Measurements from ENCODE around the gene C3orf52. TPM values are rescaled to one million over a fixed set of nuclear protein-coding genes. Genes with fewer than 3 reads are reported as not detected.
"Not testable (repeated sequence)": the region's sequence is repeated elsewhere in the genome, so short reads cannot be mapped to it uniquely, and the experiment has no call there.

Gene C3orf52
- total RNA-seq, 1 experiment from 2014 or later: 14.3 TPM

DNA sequence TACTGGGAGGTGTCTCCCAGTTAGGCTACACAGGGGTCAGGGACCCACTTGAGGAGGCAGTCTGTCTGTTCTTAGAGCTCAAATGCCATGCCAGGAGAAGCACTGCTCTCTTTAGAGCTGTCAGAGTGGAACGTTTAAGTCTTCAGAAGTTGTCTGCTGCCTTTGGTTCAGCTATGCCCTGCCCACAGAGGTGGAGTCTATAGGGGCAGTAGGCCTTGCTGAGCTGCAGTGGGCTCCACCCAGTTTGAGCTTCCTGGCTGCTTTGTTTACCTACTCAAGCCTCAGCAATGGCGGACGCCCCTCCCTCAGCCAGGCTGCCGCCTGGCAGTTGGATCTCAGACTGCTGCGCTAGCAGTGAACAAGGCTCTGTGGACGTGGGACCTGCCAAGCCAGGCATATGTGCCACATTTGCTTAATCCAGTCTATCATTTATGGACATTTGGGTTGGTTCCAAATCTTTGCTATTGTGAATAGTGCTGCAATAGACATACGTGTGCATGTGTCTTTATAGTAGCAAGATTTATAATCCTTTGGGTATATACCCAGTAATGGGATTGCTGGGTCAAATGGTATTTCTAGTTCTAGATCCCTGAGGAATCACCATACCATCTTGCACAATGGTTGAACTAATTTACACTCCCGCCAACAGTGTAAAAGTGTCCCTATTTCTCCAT is 13.7 kb upstream of the C3orf52 start:
- not testable (repeated sequence) for DNase-seq (ENCODE audit: low spot score); ATAC-seq; H3K4me3 Mint-ChIP-seq

DNA sequence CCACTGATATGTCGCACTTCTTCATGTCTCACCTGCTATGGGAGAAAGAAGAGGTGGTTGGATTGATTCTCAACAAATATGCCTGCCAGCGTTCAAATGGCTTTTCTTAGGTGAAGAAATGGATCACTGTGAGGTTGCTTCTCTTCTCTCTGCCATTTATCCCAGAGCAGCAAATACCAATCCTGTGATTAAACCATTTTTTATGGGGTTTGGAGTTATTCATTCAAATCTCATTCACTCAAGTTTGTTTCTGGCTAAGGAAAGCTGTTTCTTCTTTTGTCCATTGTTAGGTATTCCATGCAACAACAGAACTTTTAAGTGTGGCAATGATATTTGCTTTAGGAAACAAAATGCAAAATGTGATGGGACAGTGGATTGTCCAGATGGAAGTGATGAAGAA is 12.2 kb upstream of the C3orf52 start:
- ChIA-PET CTCF (no interaction called here), POLR2A (no interaction called here)
- no peak for ATAC-seq
- no peak for TF ChIP-seq SOX15 (CRISPR knock-in tag; IDR thresholded peaks at IDR 0.05)
- no peak for TF ChIP-seq NFATC4 (CRISPR knock-in tag; IDR thresholded peaks at IDR 0.05)
- TF ChIP-seq PRRX2 (CRISPR knock-in tag; IDR thresholded peaks at IDR 0.05): no peak
- TF ChIP-seq TP53 (CRISPR knock-in tag; IDR thresholded peaks at IDR 0.05): no peak
- no peak for TF ChIP-seq CREB1 (CRISPR knock-in tag; IDR thresholded peaks at IDR 0.05)
- TF ChIP-seq, protein P1, sequence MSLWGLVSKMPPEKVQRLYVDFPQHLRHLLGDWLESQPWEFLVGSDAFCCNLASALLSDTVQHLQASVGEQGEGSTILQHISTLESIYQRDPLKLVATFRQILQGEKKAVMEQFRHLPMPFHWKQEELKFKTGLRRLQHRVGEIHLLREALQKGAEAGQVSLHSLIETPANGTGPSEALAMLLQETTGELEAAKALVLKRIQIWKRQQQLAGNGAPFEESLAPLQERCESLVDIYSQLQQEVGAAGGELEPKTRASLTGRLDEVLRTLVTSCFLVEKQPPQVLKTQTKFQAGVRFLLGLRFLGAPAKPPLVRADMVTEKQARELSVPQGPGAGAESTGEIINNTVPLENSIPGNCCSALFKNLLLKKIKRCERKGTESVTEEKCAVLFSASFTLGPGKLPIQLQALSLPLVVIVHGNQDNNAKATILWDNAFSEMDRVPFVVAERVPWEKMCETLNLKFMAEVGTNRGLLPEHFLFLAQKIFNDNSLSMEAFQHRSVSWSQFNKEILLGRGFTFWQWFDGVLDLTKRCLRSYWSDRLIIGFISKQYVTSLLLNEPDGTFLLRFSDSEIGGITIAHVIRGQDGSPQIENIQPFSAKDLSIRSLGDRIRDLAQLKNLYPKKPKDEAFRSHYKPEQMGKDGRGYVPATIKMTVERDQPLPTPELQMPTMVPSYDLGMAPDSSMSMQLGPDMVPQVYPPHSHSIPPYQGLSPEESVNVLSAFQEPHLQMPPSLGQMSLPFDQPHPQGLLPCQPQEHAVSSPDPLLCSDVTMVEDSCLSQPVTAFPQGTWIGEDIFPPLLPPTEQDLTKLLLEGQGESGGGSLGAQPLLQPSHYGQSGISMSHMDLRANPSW (CRISPR knock-in tag; conservative IDR thresholded peaks at IDR 0.05; ENCODE audit: low read depth): no peak
- TF ChIP-seq ZNF671 (CRISPR knock-in tag; IDR thresholded peaks at IDR 0.05): no peak
- no peak for TF ChIP-seq FOXK1 (CRISPR knock-in tag; IDR thresholded peaks at IDR 0.05)
- no peak for TF ChIP-seq ZNF396 (CRISPR knock-in tag; IDR thresholded peaks at IDR 0.05; ENCODE audit: borderline replicate concordance)
- TF ChIP-seq, protein P2, sequence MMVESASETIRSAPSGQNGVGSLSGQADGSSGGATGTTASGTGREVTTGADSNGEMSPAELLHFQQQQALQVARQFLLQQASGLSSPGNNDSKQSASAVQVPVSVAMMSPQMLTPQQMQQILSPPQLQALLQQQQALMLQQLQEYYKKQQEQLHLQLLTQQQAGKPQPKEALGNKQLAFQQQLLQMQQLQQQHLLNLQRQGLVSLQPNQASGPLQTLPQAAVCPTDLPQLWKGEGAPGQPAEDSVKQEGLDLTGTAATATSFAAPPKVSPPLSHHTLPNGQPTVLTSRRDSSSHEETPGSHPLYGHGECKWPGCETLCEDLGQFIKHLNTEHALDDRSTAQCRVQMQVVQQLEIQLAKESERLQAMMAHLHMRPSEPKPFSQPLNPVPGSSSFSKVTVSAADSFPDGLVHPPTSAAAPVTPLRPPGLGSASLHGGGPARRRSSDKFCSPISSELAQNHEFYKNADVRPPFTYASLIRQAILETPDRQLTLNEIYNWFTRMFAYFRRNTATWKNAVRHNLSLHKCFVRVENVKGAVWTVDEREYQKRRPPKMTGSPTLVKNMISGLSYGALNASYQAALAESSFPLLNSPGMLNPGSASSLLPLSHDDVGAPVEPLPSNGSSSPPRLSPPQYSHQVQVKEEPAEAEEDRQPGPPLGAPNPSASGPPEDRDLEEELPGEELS (CRISPR knock-in tag; IDR thresholded peaks at IDR 0.05): no peak
- no peak for TF ChIP-seq NR2C2 (CRISPR knock-in tag; IDR thresholded peaks at IDR 0.05)
- TF ChIP-seq, protein P3, sequence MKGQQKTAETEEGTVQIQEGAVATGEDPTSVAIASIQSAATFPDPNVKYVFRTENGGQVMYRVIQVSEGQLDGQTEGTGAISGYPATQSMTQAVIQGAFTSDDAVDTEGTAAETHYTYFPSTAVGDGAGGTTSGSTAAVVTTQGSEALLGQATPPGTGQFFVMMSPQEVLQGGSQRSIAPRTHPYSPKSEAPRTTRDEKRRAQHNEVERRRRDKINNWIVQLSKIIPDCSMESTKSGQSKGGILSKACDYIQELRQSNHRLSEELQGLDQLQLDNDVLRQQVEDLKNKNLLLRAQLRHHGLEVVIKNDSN (CRISPR knock-in tag; IDR thresholded peaks at IDR 0.05): no peak
- TF ChIP-seq, protein P4, sequence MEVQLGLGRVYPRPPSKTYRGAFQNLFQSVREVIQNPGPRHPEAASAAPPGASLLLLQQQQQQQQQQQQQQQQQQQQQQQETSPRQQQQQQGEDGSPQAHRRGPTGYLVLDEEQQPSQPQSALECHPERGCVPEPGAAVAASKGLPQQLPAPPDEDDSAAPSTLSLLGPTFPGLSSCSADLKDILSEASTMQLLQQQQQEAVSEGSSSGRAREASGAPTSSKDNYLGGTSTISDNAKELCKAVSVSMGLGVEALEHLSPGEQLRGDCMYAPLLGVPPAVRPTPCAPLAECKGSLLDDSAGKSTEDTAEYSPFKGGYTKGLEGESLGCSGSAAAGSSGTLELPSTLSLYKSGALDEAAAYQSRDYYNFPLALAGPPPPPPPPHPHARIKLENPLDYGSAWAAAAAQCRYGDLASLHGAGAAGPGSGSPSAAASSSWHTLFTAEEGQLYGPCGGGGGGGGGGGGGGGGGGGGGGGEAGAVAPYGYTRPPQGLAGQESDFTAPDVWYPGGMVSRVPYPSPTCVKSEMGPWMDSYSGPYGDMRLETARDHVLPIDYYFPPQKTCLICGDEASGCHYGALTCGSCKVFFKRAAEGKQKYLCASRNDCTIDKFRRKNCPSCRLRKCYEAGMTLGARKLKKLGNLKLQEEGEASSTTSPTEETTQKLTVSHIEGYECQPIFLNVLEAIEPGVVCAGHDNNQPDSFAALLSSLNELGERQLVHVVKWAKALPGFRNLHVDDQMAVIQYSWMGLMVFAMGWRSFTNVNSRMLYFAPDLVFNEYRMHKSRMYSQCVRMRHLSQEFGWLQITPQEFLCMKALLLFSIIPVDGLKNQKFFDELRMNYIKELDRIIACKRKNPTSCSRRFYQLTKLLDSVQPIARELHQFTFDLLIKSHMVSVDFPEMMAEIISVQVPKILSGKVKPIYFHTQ (CRISPR knock-in tag; IDR thresholded peaks at IDR 0.05): no peak
- TF ChIP-seq ZNF423 (CRISPR knock-in tag; IDR thresholded peaks at IDR 0.05): no peak
- TF ChIP-seq, protein P5, sequence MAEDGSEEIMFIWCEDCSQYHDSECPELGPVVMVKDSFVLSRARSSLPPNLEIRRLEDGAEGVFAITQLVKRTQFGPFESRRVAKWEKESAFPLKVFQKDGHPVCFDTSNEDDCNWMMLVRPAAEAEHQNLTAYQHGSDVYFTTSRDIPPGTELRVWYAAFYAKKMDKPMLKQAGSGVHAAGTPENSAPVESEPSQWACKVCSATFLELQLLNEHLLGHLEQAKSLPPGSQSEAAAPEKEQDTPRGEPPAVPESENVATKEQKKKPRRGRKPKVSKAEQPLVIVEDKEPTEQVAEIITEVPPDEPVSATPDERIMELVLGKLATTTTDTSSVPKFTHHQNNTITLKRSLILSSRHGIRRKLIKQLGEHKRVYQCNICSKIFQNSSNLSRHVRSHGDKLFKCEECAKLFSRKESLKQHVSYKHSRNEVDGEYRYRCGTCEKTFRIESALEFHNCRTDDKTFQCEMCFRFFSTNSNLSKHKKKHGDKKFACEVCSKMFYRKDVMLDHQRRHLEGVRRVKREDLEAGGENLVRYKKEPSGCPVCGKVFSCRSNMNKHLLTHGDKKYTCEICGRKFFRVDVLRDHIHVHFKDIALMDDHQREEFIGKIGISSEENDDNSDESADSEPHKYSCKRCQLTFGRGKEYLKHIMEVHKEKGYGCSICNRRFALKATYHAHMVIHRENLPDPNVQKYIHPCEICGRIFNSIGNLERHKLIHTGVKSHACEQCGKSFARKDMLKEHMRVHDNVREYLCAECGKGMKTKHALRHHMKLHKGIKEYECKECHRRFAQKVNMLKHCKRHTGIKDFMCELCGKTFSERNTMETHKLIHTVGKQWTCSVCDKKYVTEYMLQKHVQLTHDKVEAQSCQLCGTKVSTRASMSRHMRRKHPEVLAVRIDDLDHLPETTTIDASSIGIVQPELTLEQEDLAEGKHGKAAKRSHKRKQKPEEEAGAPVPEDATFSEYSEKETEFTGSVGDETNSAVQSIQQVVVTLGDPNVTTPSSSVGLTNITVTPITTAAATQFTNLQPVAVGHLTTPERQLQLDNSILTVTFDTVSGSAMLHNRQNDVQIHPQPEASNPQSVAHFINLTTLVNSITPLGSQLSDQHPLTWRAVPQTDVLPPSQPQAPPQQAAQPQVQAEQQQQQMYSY (CRISPR knock-in tag; IDR thresholded peaks at IDR 0.05): no peak
- TF ChIP-seq ZBTB21 (CRISPR knock-in tag; IDR thresholded peaks at IDR 0.05; ENCODE audit: borderline replicate concordance): no peak
- H3K4me3 Mint-ChIP-seq: no peak overlapping the region
- peaks cover 10% of the 10 kb centered on the region for H3K4me1 Mint-ChIP-seq
- no peak overlapping the region for H3K27ac Mint-ChIP-seq
- peaks cover 4% of the 10 kb centered on the region for H3K9me3 Mint-ChIP-seq
- H3K27me3 Mint-ChIP-seq (ENCODE audit: low read depth): no peaks in the 10 kb centered on the region; the same call in 1 of the 2 replicates
- H3K36me3 Mint-ChIP-seq: no peaks in the 10 kb centered on the region
- no peak for DNase-seq (ENCODE audit: low spot score)

More for the DNA sequence above, 13.7 kb upstream of the C3orf52 start:
- CTCF ChIA-PET; H3K4me1 Mint-ChIP-seq; H3K27me3 Mint-ChIP-seq (ENCODE audit: low read depth); H3K9me3 Mint-ChIP-seq; H3K36me3 Mint-ChIP-seq; POLR2A ChIA-PET; H3K27ac Mint-ChIP-seq: not testable (repeated sequence)
- peak; percentile 41; the same call in 1 of the 2 replicates for TF ChIP-seq FOXK1 (CRISPR knock-in tag; IDR thresholded peaks at IDR 0.05)

All from WTC11 (cell line).